ENCODE data around the gene ASTN1.

Gene ASTN1

GRCh38 chr1:177119311-177119710, 45.2 kb downstream of the ASTN1 start:
- TF ChIP-seq PKNOX1 (IDR thresholded peaks at IDR 0.05) (no peak), SP1 (IDR thresholded peaks at IDR 0.05) (no peak), FOXM1 (IDR thresholded peaks at IDR 0.05; ENCODE audit: borderline replicate concordance) (no peak), LEF1 (IDR thresholded peaks at IDR 0.05; ENCODE audit: borderline replicate concordance) (no peak), FOXK2 (IDR thresholded peaks at IDR 0.05) (no peak), SUZ12 (IDR thresholded peaks at IDR 0.05) (no peak), CTBP1 (IDR thresholded peaks at IDR 0.05; ENCODE audit: borderline replicate concordance) (no peak), L3MBTL2 (conservative IDR thresholded peaks at IDR 0.05) (no peak), FOXA1 (IDR thresholded peaks at IDR 0.05) (no peak), TARDBP (IDR thresholded peaks at IDR 0.05) (no peak), ZNF384 (IDR thresholded peaks at IDR 0.05) (no peak), BHLHE40 (IDR thresholded peaks at IDR 0.05; ENCODE audit: borderline replicate concordance) (no peak), ARNT (IDR thresholded peaks at IDR 0.05) (no peak), NFRKB (IDR thresholded peaks at IDR 0.05) (no peak), ELF4 (IDR thresholded peaks at IDR 0.05) (no peak), HDGF (IDR thresholded peaks at IDR 0.05; ENCODE audit: borderline replicate concordance) (no peak)
- ChIA-PET POLR2A (no interaction called here), CTCF (no interaction called here)
- no peak for DNase-seq (ENCODE audit: extremely low spot score)

GRCh38 chr1:177118901-177119300, 45.6 kb downstream of the ASTN1 start:
- TF ChIP-seq ZNF384 (IDR thresholded peaks at IDR 0.05) (no peak), ELF4 (IDR thresholded peaks at IDR 0.05) (no peak), BHLHE40 (IDR thresholded peaks at IDR 0.05; ENCODE audit: borderline replicate concordance) (no peak)
- POLR2A ChIA-PET, result no interaction called here
- CTCF ChIA-PET, result no interaction called here
- DNase-seq (ENCODE audit: extremely low spot score), result no peak

- ChIA-PET CTCF (no interaction called here), POLR2A (no interaction called here)
- DNase-seq (ENCODE audit: extremely low spot score), result no peak
- no peak for TF ChIP-seq ARNT (IDR thresholded peaks at IDR 0.05)
- no peak for TF ChIP-seq CTBP1 (IDR thresholded peaks at IDR 0.05; ENCODE audit: borderline replicate concordance)
- TF ChIP-seq BHLHE40 (IDR thresholded peaks at IDR 0.05; ENCODE audit: borderline replicate concordance), result no peak
- TF ChIP-seq HDGF (IDR thresholded peaks at IDR 0.05; ENCODE audit: borderline replicate concordance), result no peak
- no peak for TF ChIP-seq LEF1 (IDR thresholded peaks at IDR 0.05; ENCODE audit: borderline replicate concordance)
- TF ChIP-seq NFRKB (IDR thresholded peaks at IDR 0.05), result no peak
- TF ChIP-seq PKNOX1 (IDR thresholded peaks at IDR 0.05), result no peak
- no peak for TF ChIP-seq FOXA1 (IDR thresholded peaks at IDR 0.05)
- TF ChIP-seq TARDBP (IDR thresholded peaks at IDR 0.05), result no peak
Observed at GRCh38 chr1:177116941-177117340, 47.6 kb downstream of the ASTN1 start.

- POLR2A ChIA-PET, result no interaction called here
- CTCF ChIA-PET, result no interaction called here
- TF ChIP-seq FOXA1 (IDR thresholded peaks at IDR 0.05), result no peak
- no peak for TF ChIP-seq FOXK2 (IDR thresholded peaks at IDR 0.05)
- no peak for TF ChIP-seq BHLHE40 (IDR thresholded peaks at IDR 0.05; ENCODE audit: borderline replicate concordance)
- no peak for TF ChIP-seq L3MBTL2 (conservative IDR thresholded peaks at IDR 0.05)
- TF ChIP-seq ZNF384 (IDR thresholded peaks at IDR 0.05), result no peak
- TF ChIP-seq TARDBP (IDR thresholded peaks at IDR 0.05), result no peak
- TF ChIP-seq FOXM1 (IDR thresholded peaks at IDR 0.05; ENCODE audit: borderline replicate concordance), result no peak
- no peak for TF ChIP-seq ELF4 (IDR thresholded peaks at IDR 0.05)
- no peak for TF ChIP-seq SP1 (IDR thresholded peaks at IDR 0.05)
- TF ChIP-seq HDGF (IDR thresholded peaks at IDR 0.05; ENCODE audit: borderline replicate concordance), result no peak
- TF ChIP-seq SUZ12 (IDR thresholded peaks at IDR 0.05), result no peak
- no peak for TF ChIP-seq ARNT (IDR thresholded peaks at IDR 0.05)
- no peak for TF ChIP-seq PKNOX1 (IDR thresholded peaks at IDR 0.05)
- no peak for TF ChIP-seq LEF1 (IDR thresholded peaks at IDR 0.05; ENCODE audit: borderline replicate concordance)
- no peak for TF ChIP-seq CTBP1 (IDR thresholded peaks at IDR 0.05; ENCODE audit: borderline replicate concordance)
- no peak for TF ChIP-seq NFRKB (IDR thresholded peaks at IDR 0.05)
- DNase-seq (ENCODE audit: extremely low spot score), result no peak
Observed at GRCh38 chr1:177106614-177107365, 57.7 kb downstream of the ASTN1 start.

DNA sequence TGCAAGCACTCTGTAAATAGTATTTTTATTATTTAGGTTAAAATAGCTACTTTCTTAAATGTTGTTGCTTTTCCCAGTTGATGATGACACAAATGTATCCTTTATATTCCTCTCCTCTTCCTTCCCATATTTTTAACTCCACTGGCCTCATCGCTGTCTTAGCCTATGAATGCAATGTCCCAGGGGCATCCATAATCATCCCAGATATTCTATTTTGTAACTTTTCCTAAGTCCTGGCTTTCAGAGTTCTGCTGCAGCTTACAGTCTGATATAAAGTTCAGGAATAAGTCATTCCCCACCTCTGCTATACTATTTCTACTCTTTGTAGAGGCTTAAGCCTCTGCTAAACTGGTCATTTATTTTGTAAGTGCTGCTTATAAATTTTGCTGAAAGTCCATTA, 58.3 kb downstream of the ASTN1 start:
- ChIA-PET POLR2A (no interaction called here), CTCF (no interaction called here)
- DNase-seq (ENCODE audit: extremely low spot score), result no peak
- TF ChIP-seq FOXM1 (IDR thresholded peaks at IDR 0.05; ENCODE audit: borderline replicate concordance) (no peak), SP1 (IDR thresholded peaks at IDR 0.05) (no peak), ELF4 (IDR thresholded peaks at IDR 0.05) (no peak), TARDBP (IDR thresholded peaks at IDR 0.05) (no peak)

DNA sequence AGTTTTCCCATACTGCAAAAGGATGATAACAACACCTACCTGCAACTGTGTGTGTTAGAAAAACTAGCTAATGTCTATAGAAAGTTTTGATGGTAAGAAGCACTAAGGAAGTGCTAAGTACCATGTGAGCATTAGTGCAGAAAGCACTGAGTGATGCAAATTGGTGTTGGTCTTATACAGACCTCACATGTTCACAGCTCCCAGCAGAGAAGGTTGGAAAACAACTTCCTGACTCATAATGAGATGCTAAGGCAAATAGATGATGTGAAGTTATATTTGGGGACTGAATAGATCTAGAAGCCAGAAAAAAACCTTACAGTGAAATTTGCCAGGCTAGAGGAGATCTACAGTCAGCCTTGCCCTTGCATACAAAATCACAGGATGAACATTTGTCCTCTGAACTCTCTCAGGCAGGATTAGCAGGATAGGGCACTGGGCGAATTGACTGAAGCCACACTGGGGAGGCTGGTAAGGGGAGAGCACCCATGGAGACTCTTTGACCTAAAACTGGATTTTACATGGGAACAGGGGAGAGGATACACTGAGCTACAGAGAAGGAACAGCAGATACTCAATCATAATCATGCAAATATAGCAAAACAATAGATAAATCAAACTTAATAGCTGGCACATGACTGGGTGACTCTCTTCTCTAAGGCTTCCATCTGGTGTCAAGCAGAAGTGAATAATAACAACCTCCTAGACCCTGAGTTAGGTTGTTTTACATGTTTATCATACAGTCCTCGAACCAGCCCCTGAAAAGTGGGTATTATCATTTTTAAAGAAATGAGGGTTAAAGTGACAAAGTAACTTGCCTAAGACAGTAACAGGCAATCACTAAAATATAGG, 61.3 kb downstream of the ASTN1 start:
- CTCF ChIA-PET, result interaction anchor here (1.0 kb wide), 1 partner anchor 10 kb away, joined by 4 read pairs; no protein-coding TSS in a partner anchor
- POLR2A ChIA-PET, result no interaction called here

More for the DNA sequence above, 61.3 kb downstream of the ASTN1 start:
- no peak for DNase-seq (ENCODE audit: extremely low spot score)
- TF ChIP-seq SUZ12 (IDR thresholded peaks at IDR 0.05) (no peak), LEF1 (IDR thresholded peaks at IDR 0.05; ENCODE audit: borderline replicate concordance) (no peak), TARDBP (IDR thresholded peaks at IDR 0.05) (no peak), PKNOX1 (IDR thresholded peaks at IDR 0.05) (no peak), HDGF (IDR thresholded peaks at IDR 0.05; ENCODE audit: borderline replicate concordance) (no peak), ELF4 (IDR thresholded peaks at IDR 0.05) (no peak), L3MBTL2 (conservative IDR thresholded peaks at IDR 0.05) (no peak), ZNF384 (IDR thresholded peaks at IDR 0.05) (no peak), ARNT (IDR thresholded peaks at IDR 0.05) (no peak), NFRKB (IDR thresholded peaks at IDR 0.05) (no peak), SP1 (IDR thresholded peaks at IDR 0.05) (no peak), FOXM1 (IDR thresholded peaks at IDR 0.05; ENCODE audit: borderline replicate concordance) (no peak), FOXK2 (IDR thresholded peaks at IDR 0.05) (no peak), FOXA1 (IDR thresholded peaks at IDR 0.05) (no peak), CTBP1 (IDR thresholded peaks at IDR 0.05; ENCODE audit: borderline replicate concordance) (no peak)

Measured in HEK293T (cell line).